AG04450 (cell line): ENCODE measurements around the gene KIF3C. TPM values are rescaled to one million over a fixed set of nuclear protein-coding genes. Genes with fewer than 3 reads are reported as not detected.

Experiments used
- CTCF ChIA-PET: fragments of 300-600, 350-600 bp; formaldehyde crosslinking; extraction: SDS; loops from one replicate; lab custom pipeline; 2022; ENCODE audit warnings: antibody characterized with exemption, inconsistent platforms; lab: Charles Lee
- POLR2A ChIA-PET: fragments of 350-600 bp; formaldehyde crosslinking; extraction: SDS; loops from one replicate; lab custom pipeline; 2021; ENCODE audit warnings: antibody characterized with exemption, inconsistent platforms; lab: Yijun Ruan, JAX
- DNase-seq: peaks from one replicate; pipeline ENCODE4 v3.0.0-alpha.2; 2011; ENCODE audit warnings: low read depth, low spot score
- H3K27ac ChIP-seq: one replicate; pipeline ENCODE4 v1.5.1; 2012; ENCODE audit warnings: low read depth, low read length, control low read depth
- H3K27me3 ChIP-seq: one replicate; pipeline ENCODE4 v1.6.0; 2012; ENCODE audit warnings: low read length; ENCODE audit not compliant: control insufficient read depth, insufficient read depth
- H3K4me3 ChIP-seq: 2 replicates; pipeline ENCODE4 v1.5.1; 2011; ENCODE audit warnings: mild to moderate bottlenecking, low read depth, low read length, control low read depth
- H3K9me3 ChIP-seq: 2 replicates; pipeline ENCODE4 v1.5.1; 2012; ENCODE audit warnings: low read length; ENCODE audit not compliant: control insufficient read depth, insufficient read depth
- polyA plus RNA-seq: library from polyadenylated mRNA; depleted of rRNA; stranded (reverse); fragments of >200 nt; gene quantifications from 2 replicates; pipeline ENCODE4 v1.2.3, GENCODE V29; 2011
- TF ChIP-seq, protein P1 (sequence below): IDR thresholded peaks from 2 replicates; pipeline ENCODE4 v1.5.1; 2011; ENCODE audit warnings: low read depth, low read length, control low read depth, inconsistent platforms

KIF3C gene
- polyA plus RNA-seq, 1 experiment = 8.0 TPM

GRCh38 chr2:25936889-25937545 is 45.3 kb downstream of the KIF3C start:
- no peak overlapping the region for H3K4me3 ChIP-seq
- CTCF ChIA-PET = interaction anchor here (1.2 to 3.6 kb wide), 2 partner anchors 14 to 248 kb away, joined by 4 to 22 read pairs; no protein-coding TSS in a partner anchor
- POLR2A ChIA-PET = interaction anchor here (0.6 kb wide), 1 partner anchor 13 kb away, joined by 6 read pairs; no protein-coding TSS in a partner anchor
- no peaks in the 10 kb centered on the region for H3K27me3 ChIP-seq
- no peak for DNase-seq
- no peak overlapping the region for H3K27ac ChIP-seq
- TF ChIP-seq, protein P1, sequence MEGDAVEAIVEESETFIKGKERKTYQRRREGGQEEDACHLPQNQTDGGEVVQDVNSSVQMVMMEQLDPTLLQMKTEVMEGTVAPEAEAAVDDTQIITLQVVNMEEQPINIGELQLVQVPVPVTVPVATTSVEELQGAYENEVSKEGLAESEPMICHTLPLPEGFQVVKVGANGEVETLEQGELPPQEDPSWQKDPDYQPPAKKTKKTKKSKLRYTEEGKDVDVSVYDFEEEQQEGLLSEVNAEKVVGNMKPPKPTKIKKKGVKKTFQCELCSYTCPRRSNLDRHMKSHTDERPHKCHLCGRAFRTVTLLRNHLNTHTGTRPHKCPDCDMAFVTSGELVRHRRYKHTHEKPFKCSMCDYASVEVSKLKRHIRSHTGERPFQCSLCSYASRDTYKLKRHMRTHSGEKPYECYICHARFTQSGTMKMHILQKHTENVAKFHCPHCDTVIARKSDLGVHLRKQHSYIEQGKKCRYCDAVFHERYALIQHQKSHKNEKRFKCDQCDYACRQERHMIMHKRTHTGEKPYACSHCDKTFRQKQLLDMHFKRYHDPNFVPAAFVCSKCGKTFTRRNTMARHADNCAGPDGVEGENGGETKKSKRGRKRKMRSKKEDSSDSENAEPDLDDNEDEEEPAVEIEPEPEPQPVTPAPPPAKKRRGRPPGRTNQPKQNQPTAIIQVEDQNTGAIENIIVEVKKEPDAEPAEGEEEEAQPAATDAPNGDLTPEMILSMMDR = no peak
- H3K9me3 ChIP-seq = no peaks in the 10 kb centered on the region

GRCh38 chr2:25933622-25934021 is 48.7 kb downstream of the KIF3C start:
- Histone ChIP-seq H3K9me3 (no peaks in the 10 kb centered on the region), H3K27me3 (no peaks in the 10 kb centered on the region), H3K27ac (no peak overlapping the region), H3K4me3 (no peak overlapping the region)
- POLR2A ChIA-PET = no interaction called here
- TF ChIP-seq, protein P1 = no peak
- DNase-seq = no peak
- CTCF ChIA-PET = no interaction called here

DNA sequence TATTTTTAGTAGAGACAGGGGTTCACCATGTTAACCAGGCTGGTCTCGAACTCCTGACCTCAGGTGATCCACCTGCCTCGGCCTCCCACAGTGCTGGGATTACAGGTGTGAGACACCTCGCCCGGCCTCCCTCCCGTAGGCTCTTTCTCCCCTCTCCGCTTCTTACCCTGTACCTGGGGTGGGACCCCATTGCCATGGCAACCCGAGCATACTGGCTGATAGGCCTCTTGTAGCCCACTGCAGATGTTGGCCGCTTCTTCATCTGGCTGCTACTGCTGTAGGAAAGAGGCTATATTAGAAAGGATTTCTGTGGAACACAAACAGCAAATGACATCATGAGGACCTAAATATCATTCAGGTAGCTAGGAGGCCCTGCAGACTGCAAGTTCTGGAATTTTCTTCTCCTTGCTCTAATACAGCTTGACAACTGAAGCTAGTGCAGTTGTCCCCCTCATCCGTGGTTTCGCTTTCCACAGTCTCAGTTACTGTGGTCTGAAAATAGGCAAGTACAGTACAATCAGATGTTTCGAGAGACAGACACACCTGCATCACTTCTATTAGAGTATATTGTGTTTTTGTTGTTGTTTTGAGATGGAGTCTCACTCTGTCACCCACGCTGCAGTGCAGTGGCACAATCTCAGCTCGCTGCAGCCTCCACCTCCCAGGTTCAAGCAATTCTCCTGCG is 52.4 kb downstream of the KIF3C start:
- TF ChIP-seq, protein P1 = no peak
- POLR2A ChIA-PET = no interaction called here
- no peaks in the 10 kb centered on the region for H3K9me3 ChIP-seq
- CTCF ChIA-PET = no interaction called here
- no peak overlapping the region for H3K4me3 ChIP-seq
- H3K27ac ChIP-seq = no peak overlapping the region
- no peak for DNase-seq
- H3K27me3 ChIP-seq = no peaks in the 10 kb centered on the region

DNA sequence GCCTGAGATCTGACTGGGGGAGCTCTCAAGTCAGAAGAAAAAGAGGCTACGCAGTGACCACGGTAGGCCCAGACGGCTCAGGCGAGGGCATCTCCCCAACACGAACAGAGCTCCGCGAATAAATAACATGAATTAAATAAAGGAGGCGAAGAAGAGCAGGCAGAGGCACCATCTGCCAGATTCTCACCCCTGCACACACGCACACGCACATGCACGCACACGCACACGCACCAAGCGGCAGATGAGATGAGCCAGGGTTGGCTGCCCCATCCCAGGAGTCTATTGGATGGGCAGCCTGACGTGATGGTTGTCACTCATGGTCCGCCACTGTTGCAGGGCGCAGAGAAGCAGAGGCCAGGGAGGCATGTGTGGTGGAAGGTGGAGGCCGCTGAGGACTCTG is 53.6 kb downstream of the KIF3C start:
- CTCF ChIA-PET = no interaction called here
- H3K27ac ChIP-seq = no peak overlapping the region
- POLR2A ChIA-PET = no interaction called here
- TF ChIP-seq, protein P1 = no peak
- no peaks in the 10 kb centered on the region for H3K9me3 ChIP-seq
- H3K27me3 ChIP-seq = peaks cover 5% of the 10 kb centered on the region
- H3K4me3 ChIP-seq = no peak overlapping the region
- no peak for DNase-seq
